Brain microvascular endothelial cell (primary cell): ENCODE results near the gene HOXB8.

Experiments
- DNase-seq: peaks from one replicate; pipeline ENCODE4 v3.0.0-alpha.2; 2020
- H3K27ac ChIP-seq: fragments of 250-450 bp; sonication (Bioruptor Pico); 2 replicates; pipeline ENCODE4 v1.5.1; 2020; ENCODE audit warnings: mild to moderate bottlenecking, moderate library complexity
- H3K27me3 ChIP-seq: fragments of 250-450 bp; sonication (Bioruptor Pico); replicated peaks from 2 replicates; pipeline ENCODE4 v1.5.1; 2020; ENCODE audit warnings: mild to moderate bottlenecking
- H3K36me3 ChIP-seq: fragments of 250-450 bp; sonication (Bioruptor Pico); replicated peaks from 2 replicates; pipeline ENCODE4 v1.5.1; 2020; ENCODE audit warnings: mild to moderate bottlenecking
- H3K4me3 ChIP-seq: 2 replicates; pipeline ENCODE4 v1.5.1; 2011; ENCODE audit warnings: low read depth, mild to moderate bottlenecking, control low read depth, low read length, moderate library complexity
- CTCF ChIP-seq: IDR thresholded peaks from 2 replicates; pipeline ENCODE4 v1.5.1; 2011; ENCODE audit warnings: low read depth, mild to moderate bottlenecking, moderate library complexity, low read length, control low read depth, inconsistent platforms; ENCODE audit errors: missing control alignments
- in situ Hi-C: cut with HindIII; loops from 2 replicates; pipeline ENCODE4 v1.10.0; 2017; ENCODE audit warnings: low sequenced_read_pairs, low pct_ligation_motif_present

Gene HOXB8

GRCh38 chr17:48643697-48644012 lies 28.6 kb upstream of the HOXB8 start:
- H3K27me3 ChIP-seq: peaks cover 93% of the 10 kb centered on the region
- TF ChIP-seq CTCF: no peak
- H3K36me3 ChIP-seq: no peaks in the 10 kb centered on the region
- H3K27ac ChIP-seq: no peak overlapping the region
- in situ Hi-C loops: no loop called here
- no peak for DNase-seq
- H3K4me3 ChIP-seq: no peak overlapping the region

- Histone ChIP-seq H3K27me3 (peaks cover 96% of the 10 kb centered on the region), H3K4me3 (no peak overlapping the region), H3K27ac (no peak overlapping the region), H3K36me3 (no peaks in the 10 kb centered on the region)
- DNase-seq: no peak
- no peak for TF ChIP-seq CTCF
- in situ Hi-C loops: no loop called here
Measured at GRCh38 chr17:48642843-48643696, 28.0 kb upstream of the HOXB8 start.

GRCh38 chr17:48642059-48642842 lies 27.2 kb upstream of the HOXB8 start:
- no peak for DNase-seq
- no peaks in the 10 kb centered on the region for H3K36me3 ChIP-seq
- H3K4me3 ChIP-seq: no peak overlapping the region
- H3K27me3 ChIP-seq: peaks cover 97% of the 10 kb centered on the region
- peak; percentile 1 for TF ChIP-seq CTCF
- in situ Hi-C loops: no loop called here
- H3K27ac ChIP-seq: no peak overlapping the region

GRCh38 chr17:48641541-48642058 lies 26.5 kb upstream of the HOXB8 start:
- H3K27me3 ChIP-seq: peaks cover 99% of the 10 kb centered on the region
- no peak for TF ChIP-seq CTCF

GRCh38 chr17:48640858-48641180 lies 25.7 kb upstream of the HOXB8 start:
- no peak for DNase-seq
- no peaks in the 10 kb centered on the region for H3K36me3 ChIP-seq
- no peak overlapping the region for H3K27ac ChIP-seq
- in situ Hi-C loops: no loop called here
- no peak overlapping the region for H3K4me3 ChIP-seq
- H3K27me3 ChIP-seq: peaks cover 99% of the 10 kb centered on the region
- TF ChIP-seq CTCF: no peak

More at GRCh38 chr17:48641541-48642058, 26.5 kb upstream of the HOXB8 start:
- no peak for DNase-seq
- Histone ChIP-seq H3K27ac (no peak overlapping the region), H3K4me3 (no peak overlapping the region), H3K36me3 (no peaks in the 10 kb centered on the region)
- in situ Hi-C loops: no loop called here
